HepG2 (cell line): Measurements from ENCODE around the gene AK8. TPM values are rescaled to one million over a fixed set of nuclear protein-coding genes. Genes with fewer than 3 reads are reported as not detected.

Experiments
- ARID3A ChIP-seq: IDR thresholded peaks from 2 replicates; pipeline ENCODE4 v1.6.1; 2012; ENCODE audit warnings: low read depth, low read length, improper control_type of control experiment
- ATF4 ChIP-seq, 2 experiments: fragments of 450-650 bp in 1 of 2; sonication (generic) in 1 of 2; formaldehyde crosslinking; IDR thresholded peaks; 2 replicates each; pipeline versions ENCODE4 v1.5.0 to v1.8.0; 2020 to 2022; ENCODE audit warnings: mild to moderate bottlenecking in 1 of 2, missing genetic modification reagents in 1 of 2
- BATF2 ChIP-seq: sonication (generic); formaldehyde crosslinking; IDR thresholded peaks from 2 replicates; pipeline ENCODE4 v1.8.0; 2022; ENCODE audit warnings: mild to moderate bottlenecking, missing genetic modification reagents, moderate library complexity
- KAT7 ChIP-seq: IDR thresholded peaks from 2 replicates; pipeline ENCODE4 v1.6.1; 2018; ENCODE audit warnings: borderline replicate concordance, missing compliant biosample characterization
- KLF12 ChIP-seq: sonication (generic); formaldehyde crosslinking; IDR thresholded peaks from 2 replicates; pipeline ENCODE4 v1.4.0; 2020; ENCODE audit warnings: missing genetic modification reagents, borderline replicate concordance
- KLF16 ChIP-seq, 2 experiments: sonication (generic) in 1 of 2; formaldehyde crosslinking in 1 of 2; IDR thresholded peaks; 2 replicates each; pipeline versions ENCODE4 v1.6.1 to v1.8.0; 2016 to 2023; ENCODE audit warnings: missing genetic modification reagents in 2 of 2, missing compliant biosample characterization in 1 of 2
- MED1 ChIP-seq: sonication (generic); formaldehyde crosslinking; IDR thresholded peaks from 2 replicates; pipeline ENCODE4 v1.4.0; 2020; ENCODE audit warnings: missing genetic modification reagents
- NPAS2 ChIP-seq: sonication (generic); formaldehyde crosslinking; IDR thresholded peaks from 2 replicates; pipeline ENCODE4 v1.8.0; 2022; ENCODE audit warnings: mild to moderate bottlenecking, missing genetic modification reagents, borderline replicate concordance
- PLSCR1 ChIP-seq: sonication (generic); formaldehyde crosslinking; IDR thresholded peaks from 2 replicates; pipeline ENCODE4 v1.5.0; 2020; ENCODE audit warnings: missing genetic modification reagents, mild to moderate bottlenecking, borderline replicate concordance
- SP5 ChIP-seq: IDR thresholded peaks from 2 replicates; pipeline ENCODE4 v1.6.1; 2016; ENCODE audit warnings: low read depth, borderline replicate concordance
- THAP7 ChIP-seq: sonication (generic); formaldehyde crosslinking; IDR thresholded peaks from 2 replicates; pipeline ENCODE4 v1.8.1; 2023; ENCODE audit warnings: mild to moderate bottlenecking, missing genetic modification reagents
- YY1 ChIP-seq: IDR thresholded peaks from 2 replicates; pipeline ENCODE4 v1.6.1; 2011; ENCODE audit warnings: low read length, low read depth, moderate library complexity, mild to moderate bottlenecking; ENCODE audit not compliant: insufficient read depth, insufficient replicate concordance
- ZNF407 ChIP-seq: sonication (generic); formaldehyde crosslinking; IDR thresholded peaks from one replicate; pipeline ENCODE4 v1.5.1; 2020; ENCODE audit warnings: mild to moderate bottlenecking, missing genetic modification reagents; ENCODE audit errors: not compliant biosample characterization
- polyA plus RNA-seq, 8 experiments: library from polyadenylated mRNA; depleted of rRNA in 3 of 8; stranded (reverse) in 7 of 8; unstranded in 1 of 8; fragments of >200 nt; fragmentation: Illumina TruSeq in 4 of 8; extraction: Trizol in 4 of 8; gene quantifications; 2 replicates each; pipeline versions ENCODE4 v1.2.1 to v1.2.3, GENCODE V29; 2011 to 2016; ENCODE audit warnings: low read depth in 4 of 8, missing spikeins in 1 of 8, mixed read lengths in 1 of 8; ENCODE audit not compliant: insufficient read depth in 1 of 8
- total RNA-seq, 5 experiments: library from RNA; depleted of rRNA; stranded (reverse); fragments of >200 nt; fragmentation: Illumina TruSeq; extraction: Trizol; gene quantifications; 2 replicates each; pipeline ENCODE4 v1.2.3, GENCODE V29; 2016; ENCODE audit warnings: low read depth in 1 of 5

AK8 gene
- total and polyA plus RNA-seq, 2 of the 13 experiments (the other 11 are each of a cell fraction or from before 2014, with no cell fraction given) = 0.11 TPM; not detected in 1

- 0 out of 2 replicates have a peak, but pooled peaks have one; percentile 41 for TF ChIP-seq BATF2 (CRISPR knock-in tag)
- no peak for TF ChIP-seq ATF4 (CRISPR knock-in tag; IDR thresholded peaks at IDR 0.05)
- TF ChIP-seq YY1 = no peak
- TF ChIP-seq SP5 (CRISPR knock-in tag) = peak; percentile 62; the same call in 1 of the 2 replicates
- no peak for TF ChIP-seq NPAS2
- no peak for TF ChIP-seq THAP7 (CRISPR knock-in tag)
- TF ChIP-seq PLSCR1 (CRISPR knock-in tag) = no peak
- TF ChIP-seq MED1 = peak; percentile 49; the same call in 1 of the 2 replicates
- peak; percentile 69; the same call in 1 of the 2 replicates for TF ChIP-seq KAT7
- no peak for TF ChIP-seq ARID3A
- peak; percentile 100 for TF ChIP-seq KLF12
- no peak for TF ChIP-seq ZNF407 (CRISPR knock-in tag)
- TF ChIP-seq KLF16 (CRISPR knock-in tag; IDR thresholded peaks at IDR 0.05) = peak in 1 of 2 experiments; percentile 62; a peak in 1 of 4 replicates
Observed at GRCh38 chr9:132877824-132878694, at the start of gene AK8 (continued).
